GM19468 (cell line): ENCODE results near the gene UBE2E2.

Experiments used
- ATAC-seq: cut with Tn5 transposase; IDR thresholded peaks from one replicate; pipeline ENCODE4 v1.9.1; 2021; ENCODE audit warnings: mild to moderate bottlenecking, moderate library complexity, moderate number of reproducible peaks; ENCODE audit not compliant: unreplicated experiment; ENCODE audit errors: extremely low read depth

UBE2E2 gene

GRCh38 chr3:23425410-23425809 lies 222.3 kb downstream of the UBE2E2 start:
- ATAC-seq = no peak

GRCh38 chr3:23430781-23431398 lies 227.8 kb downstream of the UBE2E2 start:
- no peak for ATAC-seq

- no peak for ATAC-seq
Measured at GRCh38 chr3:23431764-23432163, 228.6 kb downstream of the UBE2E2 start.

GRCh38 chr3:23435318-23435717 lies 232.2 kb downstream of the UBE2E2 start:
- ATAC-seq = no peak

- no peak for ATAC-seq
Measured at GRCh38 chr3:23435904-23436303, 232.8 kb downstream of the UBE2E2 start.

- no peak for ATAC-seq
Measured at GRCh38 chr3:23437484-23438145, 234.5 kb downstream of the UBE2E2 start.

- no peak for ATAC-seq
Measured at GRCh38 chr3:23438657-23439056, 235.5 kb downstream of the UBE2E2 start.

- ATAC-seq = no peak
Measured at GRCh38 chr3:23439080-23439479, 236.0 kb downstream of the UBE2E2 start.

- ATAC-seq = no peak
Measured at GRCh38 chr3:23440416-23441294, 237.5 kb downstream of the UBE2E2 start.

GRCh38 chr3:23442598-23443383 lies 239.7 kb downstream of the UBE2E2 start:
- ATAC-seq = no peak

- no peak for ATAC-seq
Measured at GRCh38 chr3:23444386-23444785, 241.3 kb downstream of the UBE2E2 start.

GRCh38 chr3:23446301-23446700 lies 243.2 kb downstream of the UBE2E2 start:
- ATAC-seq = no peak

GRCh38 chr3:23448998-23449537 lies 245.9 kb downstream of the UBE2E2 start:
- ATAC-seq = no peak

GRCh38 chr3:23450051-23450450 lies 246.9 kb downstream of the UBE2E2 start:
- ATAC-seq = no peak

- no peak for ATAC-seq
Measured at GRCh38 chr3:23450806-23451205, 247.7 kb downstream of the UBE2E2 start.

- ATAC-seq = no peak
Measured at GRCh38 chr3:23452408-23452807, 249.3 kb downstream of the UBE2E2 start.

- ATAC-seq = no peak
Measured at GRCh38 chr3:23455084-23455483, 252.0 kb downstream of the UBE2E2 start.

- ATAC-seq = no peak
Measured at GRCh38 chr3:23455775-23456174, 252.6 kb downstream of the UBE2E2 start.

- no peak for ATAC-seq
Measured at GRCh38 chr3:23457697-23458096, 254.6 kb downstream of the UBE2E2 start.

GRCh38 chr3:23459465-23459864 lies 256.3 kb downstream of the UBE2E2 start:
- no peak for ATAC-seq
